Amniotic stem cell (primary cell): ENCODE data around the gene CNTFR.

Experiments
- DNase-seq: peaks from one replicate; lab custom pipeline; 2025; lab: John Stamatoyannopoulos, UW

CNTFR gene

GRCh38 chr9:34522971-34523797 lies 66.3 kb downstream of the CNTFR start, which contains the start of gene ENHO:
ENHO (minus strand) TSS chr9:34522990; CDS start chr9:34521695, 1,295 bp downstream.
- DNase-seq: peak; percentile 77

GRCh38 chr9:34522091-34522887 lies 67.2 kb downstream of the CNTFR start:
- no peak for DNase-seq

- DNase-seq: no peak
Measured at GRCh38 chr9:34521406-34522045, 68.0 kb downstream of the CNTFR start.

- no peak for DNase-seq
Measured at GRCh38 chr9:34520505-34521385, 68.8 kb downstream of the CNTFR start.

GRCh38 chr9:34520096-34520495 lies 69.4 kb downstream of the CNTFR start:
- DNase-seq: no peak

- no peak for DNase-seq
Measured at GRCh38 chr9:34519321-34520020, 70.1 kb downstream of the CNTFR start.

- DNase-seq: no peak
Measured at GRCh38 chr9:34518896-34519295, 70.6 kb downstream of the CNTFR start.

GRCh38 chr9:34518110-34518616 lies 71.4 kb downstream of the CNTFR start:
- DNase-seq: no peak

- no peak for DNase-seq
Measured at GRCh38 chr9:34517185-34517584, 72.3 kb downstream of the CNTFR start.

- DNase-seq: no peak
Measured at GRCh38 chr9:34515959-34516358, 73.6 kb downstream of the CNTFR start.

GRCh38 chr9:34514816-34515215 lies 74.7 kb downstream of the CNTFR start:
- no peak for DNase-seq

GRCh38 chr9:34514401-34514800 lies 75.1 kb downstream of the CNTFR start:
- no peak for DNase-seq

GRCh38 chr9:34513567-34514214 lies 75.8 kb downstream of the CNTFR start:
- no peak for DNase-seq

GRCh38 chr9:34512131-34513078 lies 77.1 kb downstream of the CNTFR start:
- DNase-seq: no peak

- DNase-seq: no peak
Measured at GRCh38 chr9:34510497-34511468, 78.7 kb downstream of the CNTFR start.

GRCh38 chr9:34508951-34509350 lies 80.6 kb downstream of the CNTFR start:
- DNase-seq: no peak

GRCh38 chr9:34508463-34508862 lies 81.1 kb downstream of the CNTFR start:
- no peak for DNase-seq

- DNase-seq: no peak
Measured at GRCh38 chr9:34507966-34508365, 81.6 kb downstream of the CNTFR start.
